Fibroblast of lung (primary cell): ENCODE measurements around the gene KCNK18.

Experiments used
- CTCF ChIP-seq, 2 donors: IDR thresholded peaks in 1 of 2; conservative IDR thresholded peaks in 1 of 2; 1 replicate in 1 of 2; 2 replicates in 1 of 2; pipeline ENCODE4 v1.5.1; 2011 to 2012; ENCODE audit warnings: low read length in 2 of 2, control low read depth in 1 of 2, inconsistent platforms in 1 of 2, low read depth in 1 of 2, mild to moderate bottlenecking in 1 of 2
- EZH2 ChIP-seq: IDR thresholded peaks from 2 replicates; pipeline ENCODE4 v1.5.1; 2012; ENCODE audit warnings: low read length, control low read depth, mild to moderate bottlenecking; ENCODE audit errors: missing control alignments

GRCh38 chr10:117163954-117164548 is 33.2 kb upstream of the KCNK18 start:
- TF ChIP-seq CTCF (conservative IDR thresholded peaks at IDR 0.05 in 1 of 2, IDR thresholded peaks at IDR 0.05 in 1 of 2; ENCODE audit: low read depth in 1 of 2, low read length in 2 of 2) (no peak), EZH2 (no peak)
